Limb (tissue), 2 donors: Measurements from ENCODE around the gene VEPH1.

Experiments
- DNase-seq, 2 donors: peaks; one replicate each; pipeline ENCODE4 v3.0.0-alpha.2; 2016; ENCODE audit errors: extremely low spot score in 2 of 2

VEPH1 gene

GRCh38 chr3:157306502-157306901, 196.7 kb downstream of the VEPH1 start:
- DNase-seq: no peak

- DNase-seq: no peak
Measured at GRCh38 chr3:157305392-157305791, 197.8 kb downstream of the VEPH1 start.

GRCh38 chr3:157301755-157302154, 201.5 kb downstream of the VEPH1 start:
- no peak for DNase-seq

GRCh38 chr3:157300981-157301663, 202.1 kb downstream of the VEPH1 start:
- no peak for DNase-seq

- no peak for DNase-seq
Measured at GRCh38 chr3:157300094-157300493, 203.1 kb downstream of the VEPH1 start.

- no peak for DNase-seq
Measured at GRCh38 chr3:157297328-157297915, 205.8 kb downstream of the VEPH1 start.

- no peak for DNase-seq
Measured at GRCh38 chr3:157294953-157295352, 208.3 kb downstream of the VEPH1 start.

- no peak for DNase-seq
Measured at GRCh38 chr3:157294491-157294890, 208.7 kb downstream of the VEPH1 start.

- DNase-seq: peak in 1 of 2 donors; percentile 66
Measured at GRCh38 chr3:157290766-157291165, 212.4 kb downstream of the VEPH1 start.

- DNase-seq: no peak
Measured at GRCh38 chr3:157285966-157286365, 217.2 kb downstream of the VEPH1 start.

GRCh38 chr3:157285141-157285540, 218.1 kb downstream of the VEPH1 start:
- no peak for DNase-seq

- DNase-seq: peak in 1 of 2 donors; percentile 67
Measured at GRCh38 chr3:157284688-157285087, 218.5 kb downstream of the VEPH1 start.

- no peak for DNase-seq
Measured at GRCh38 chr3:157282261-157283191, 220.7 kb downstream of the VEPH1 start.

GRCh38 chr3:157280786-157281185, 222.4 kb downstream of the VEPH1 start:
- no peak for DNase-seq

GRCh38 chr3:157280354-157280753, 222.9 kb downstream of the VEPH1 start:
- no peak for DNase-seq

- DNase-seq: no peak
Measured at GRCh38 chr3:157279237-157279636, 224.0 kb downstream of the VEPH1 start.

- DNase-seq: no peak
Measured at GRCh38 chr3:157276801-157277200, 226.4 kb downstream of the VEPH1 start.

GRCh38 chr3:157275832-157276231, 227.4 kb downstream of the VEPH1 start:
- no peak for DNase-seq

- DNase-seq: no peak
Measured at GRCh38 chr3:157274644-157275137, 228.5 kb downstream of the VEPH1 start.

GRCh38 chr3:157271283-157271882, 231.8 kb downstream of the VEPH1 start:
- DNase-seq: no peak

- no peak for DNase-seq
Measured at GRCh38 chr3:157268026-157268425, 235.2 kb downstream of the VEPH1 start.

GRCh38 chr3:157265931-157266330, 237.3 kb downstream of the VEPH1 start:
- no peak for DNase-seq
